Measurements from ENCODE around the gene PIEZO2. TPM values are rescaled to one million over a fixed set of nuclear protein-coding genes. Genes with fewer than 3 reads are reported as not detected.
A peak's percentile ranks its signal among the peaks of the same experiment; 100 is the strongest.
"Not testable (repeated sequence)": the region's sequence is repeated elsewhere in the genome, so short reads cannot be mapped to it uniquely, and the experiment has no call there.

Gene PIEZO2
- total RNA-seq, 1 experiment from 2014 or later = 1.8 TPM

GRCh38 chr18:10685484-10685883 is 463.9 kb downstream of the PIEZO2 start:
- no peak for DNase-seq (ENCODE audit: low spot score)

- no peak for DNase-seq (ENCODE audit: low spot score)
These were observed 467.0 kb downstream of the PIEZO2 start for GRCh38 chr18:10682368-10682714.

- DNase-seq (ENCODE audit: low spot score) = no peak
These were observed 467.6 kb downstream of the PIEZO2 start for GRCh38 chr18:10681581-10682367.

- no peak for DNase-seq (ENCODE audit: low spot score)
These were observed 469.1 kb downstream of the PIEZO2 start for GRCh38 chr18:10680271-10680596.

- no peak for DNase-seq (ENCODE audit: low spot score)
These were observed 469.7 kb downstream of the PIEZO2 start for GRCh38 chr18:10679557-10680270.

GRCh38 chr18:10671441-10671840 is 477.9 kb downstream of the PIEZO2 start:
- no peak for DNase-seq (ENCODE audit: low spot score)

- no peak for DNase-seq (ENCODE audit: low spot score)
These were observed 478.5 kb downstream of the PIEZO2 start for GRCh38 chr18:10670856-10671255.

- no peak for DNase-seq (ENCODE audit: low spot score)
These were observed 479.8 kb downstream of the PIEZO2 start for GRCh38 chr18:10669441-10670100.

GRCh38 chr18:10663750-10664149 is 485.6 kb downstream of the PIEZO2 start:
- no peak for DNase-seq (ENCODE audit: low spot score)

- peak; percentile 70 for DNase-seq (ENCODE audit: low spot score)
These were observed 488.1 kb downstream of the PIEZO2 start for GRCh38 chr18:10661317-10661716.

GRCh38 chr18:10660179-10660884 is 489.0 kb downstream of the PIEZO2 start:
- no peak for DNase-seq (ENCODE audit: low spot score)

- DNase-seq (ENCODE audit: low spot score) = no peak
These were observed 489.8 kb downstream of the PIEZO2 start for GRCh38 chr18:10659594-10659993.

- DNase-seq (ENCODE audit: low spot score) = no peak
These were observed 490.4 kb downstream of the PIEZO2 start for GRCh38 chr18:10659000-10659399.

GRCh38 chr18:10644003-10644402 is 505.4 kb downstream of the PIEZO2 start:
- DNase-seq (ENCODE audit: low spot score) = not testable (repeated sequence)

- DNase-seq (ENCODE audit: low spot score) = not testable (repeated sequence)
These were observed 506.3 kb downstream of the PIEZO2 start for GRCh38 chr18:10642915-10643524.

GRCh38 chr18:10638539-10638885 is 510.9 kb downstream of the PIEZO2 start:
- not testable (repeated sequence) for DNase-seq (ENCODE audit: low spot score)

- not testable (repeated sequence) for DNase-seq (ENCODE audit: low spot score)
These were observed 511.4 kb downstream of the PIEZO2 start for GRCh38 chr18:10637858-10638538.

GRCh38 chr18:10629076-10629475 is 520.3 kb downstream of the PIEZO2 start:
- DNase-seq (ENCODE audit: low spot score) = not testable (repeated sequence)

GRCh38 chr18:10626606-10627213 is 522.7 kb downstream of the PIEZO2 start:
- not testable (repeated sequence) for DNase-seq (ENCODE audit: low spot score)

- not testable (repeated sequence) for DNase-seq (ENCODE audit: low spot score)
These were observed 525.8 kb downstream of the PIEZO2 start for GRCh38 chr18:10623606-10624005.

GRCh38 chr18:10622982-10623381 is 526.4 kb downstream of the PIEZO2 start:
- DNase-seq (ENCODE audit: low spot score) = not testable (repeated sequence)
